Liver (tissue), 9 donors: ENCODE data around the gene RASAL1. TPM values are rescaled to one million over a fixed set of nuclear protein-coding genes. Genes with fewer than 3 reads are reported as not detected.

Experiments
- DNase-seq: peaks from one replicate; pipeline ENCODE4 v3.0.0-alpha.2; 2017; ENCODE audit warnings: low spot score
- H3K27ac ChIP-seq, 2 donors: one replicate each; pipeline ENCODE4 v1.7.0; 2013; ENCODE audit warnings: inconsistent platforms in 2 of 2, low read length in 2 of 2, control low read depth in 1 of 2, low read depth in 1 of 2, mild to moderate bottlenecking in 1 of 2
- H3K27me3 ChIP-seq, 4 donors: one replicate each; pipeline versions ENCODE4 v1.6.1 to v1.7.0; 2013; ENCODE audit warnings: low read length in 3 of 4, inconsistent platforms in 1 of 4, mild to moderate bottlenecking in 1 of 4, moderate library complexity in 1 of 4; ENCODE audit not compliant: control insufficient read depth in 4 of 4, insufficient read depth in 4 of 4
- H3K36me3 ChIP-seq, 4 donors: one replicate each; pipeline versions ENCODE4 v1.6.1 to v1.7.0; 2013; ENCODE audit warnings: low read length in 3 of 4, mild to moderate bottlenecking in 3 of 4, low read depth in 1 of 4, moderate library complexity in 1 of 4; ENCODE audit not compliant: control insufficient read depth in 4 of 4, insufficient read depth in 3 of 4
- H3K4me1 ChIP-seq, 4 donors: one replicate each; pipeline versions ENCODE4 v1.6.1 to v1.7.0; 2013; ENCODE audit warnings: low read length in 3 of 4, mild to moderate bottlenecking in 3 of 4, moderate library complexity in 1 of 4; ENCODE audit not compliant: control insufficient read depth in 4 of 4, insufficient read depth in 4 of 4
- H3K4me3 ChIP-seq, 3 donors: one replicate each; pipeline versions ENCODE4 v1.6.1 to v1.7.0; 2013; ENCODE audit warnings: low read length in 3 of 3, control low read depth in 1 of 3, low read depth in 1 of 3, mild to moderate bottlenecking in 1 of 3
- H3K9ac ChIP-seq, 2 donors: one replicate each; pipeline ENCODE4 v1.7.0; 2013; ENCODE audit warnings: low read length in 2 of 2, mild to moderate bottlenecking in 2 of 2, moderate library complexity in 2 of 2, control low read depth in 1 of 2, low read depth in 1 of 2
- H3K9me3 ChIP-seq, 4 donors: one replicate each; pipeline versions ENCODE4 v1.6.1 to v1.7.0; 2013; ENCODE audit warnings: low read length in 3 of 4; ENCODE audit not compliant: control insufficient read depth in 4 of 4
- EGR1 ChIP-seq, 2 donors: IDR thresholded peaks; 2 replicates each; pipeline ENCODE4 v1.6.1; 2016 to 2018; ENCODE audit warnings: antibody characterized with exemption in 2 of 2, low read depth in 2 of 2
- FOXA1 ChIP-seq: IDR thresholded peaks from 2 replicates; pipeline ENCODE4 v1.6.1; 2016; ENCODE audit warnings: antibody characterized with exemption
- HNF4A ChIP-seq, 2 donors: conservative IDR thresholded peaks; 2 replicates each; pipeline ENCODE4 v1.6.1; 2016; ENCODE audit warnings: antibody characterized with exemption in 2 of 2, mild to moderate bottlenecking in 2 of 2
- HNF4G ChIP-seq: IDR thresholded peaks from 2 replicates; pipeline ENCODE4 v1.6.1; 2016; ENCODE audit warnings: antibody characterized with exemption
- JUND ChIP-seq, 2 donors: IDR thresholded peaks; 2 replicates each; pipeline ENCODE4 v1.6.1; 2016; ENCODE audit warnings: antibody characterized with exemption in 2 of 2
- RAD21 ChIP-seq, 2 donors: IDR thresholded peaks; 2 replicates each; pipeline ENCODE4 v1.6.1; 2016; ENCODE audit warnings: antibody characterized with exemption in 2 of 2, mild to moderate bottlenecking in 2 of 2
- RXRA ChIP-seq, 2 donors: IDR thresholded peaks; 2 replicates each; pipeline ENCODE4 v1.6.1; 2017 to 2018; ENCODE audit warnings: antibody characterized with exemption in 2 of 2, mild to moderate bottlenecking in 1 of 2
- TAF1 ChIP-seq: conservative IDR thresholded peaks from 2 replicates; pipeline ENCODE4 v1.6.1; 2016; ENCODE audit warnings: antibody characterized with exemption, mild to moderate bottlenecking
- YY1 ChIP-seq: IDR thresholded peaks from 2 replicates; pipeline ENCODE4 v1.6.1; 2016; ENCODE audit warnings: antibody characterized with exemption, mild to moderate bottlenecking
- WGBS: extraction: QIAGEN DNeasy Blood & Tissue Kit; methylation state at CpG from one replicate; pipeline ENCODE4 v1.1.7; 2013; 5-methylcytosine and 5-hydroxymethylcytosine counted together
- polyA plus RNA-seq, 2 donors: library from polyadenylated mRNA; stranded (reverse) in 1 of 2; unstranded in 1 of 2; fragments of 200-250 nt in 1 of 2; fragments of >200 nt in 1 of 2; fragmentation: Nextera tagmentation in 1 of 2; extraction: Ambion mirVana in 1 of 2; gene quantifications; one replicate each; pipeline versions ENCODE4 v1.2.1 to v1.2.3, GENCODE V29; 2013 to 2015
- total RNA-seq, 2 donors: library from RNA; depleted of rRNA; stranded (reverse); fragments of >200 nt; gene quantifications; one replicate each; pipeline ENCODE4 v1.2.3, GENCODE V29; 2014
- TF ChIP-seq, protein P1 (sequence below): IDR thresholded peaks from 2 replicates; pipeline ENCODE4 v1.6.1; 2016; ENCODE audit warnings: antibody characterized with exemption
- TF ChIP-seq, protein P2 (sequence below): IDR thresholded peaks from 2 replicates; pipeline ENCODE4 v1.6.1; 2016; ENCODE audit warnings: antibody characterized with exemption
- TF ChIP-seq, protein P3 (sequence below): IDR thresholded peaks from 2 replicates; pipeline ENCODE4 v1.6.1; 2016; ENCODE audit warnings: antibody characterized with exemption, mild to moderate bottlenecking
- TF ChIP-seq, protein P4 (sequence below): IDR thresholded peaks from 2 replicates; pipeline ENCODE4 v1.6.1; 2016; ENCODE audit warnings: antibody characterized with exemption
- TF ChIP-seq, protein P5 (sequence below): fragments of 150-350 bp; IDR thresholded peaks from 2 replicates; pipeline ENCODE4 v1.5.1; 2017; ENCODE audit warnings: improper control_type of control experiment, low read depth, low read length; ENCODE audit not compliant: missing input control
- donor health status: healthy.
- donor health status: healthy.
- donor health status: healthy.
- donor health status: healthy.
- donor health status: healthy.

The RASAL1 gene
- total and polyA plus RNA-seq, 4 donors = 0.20 to 0.33 (median 0.26) TPM

DNA sequence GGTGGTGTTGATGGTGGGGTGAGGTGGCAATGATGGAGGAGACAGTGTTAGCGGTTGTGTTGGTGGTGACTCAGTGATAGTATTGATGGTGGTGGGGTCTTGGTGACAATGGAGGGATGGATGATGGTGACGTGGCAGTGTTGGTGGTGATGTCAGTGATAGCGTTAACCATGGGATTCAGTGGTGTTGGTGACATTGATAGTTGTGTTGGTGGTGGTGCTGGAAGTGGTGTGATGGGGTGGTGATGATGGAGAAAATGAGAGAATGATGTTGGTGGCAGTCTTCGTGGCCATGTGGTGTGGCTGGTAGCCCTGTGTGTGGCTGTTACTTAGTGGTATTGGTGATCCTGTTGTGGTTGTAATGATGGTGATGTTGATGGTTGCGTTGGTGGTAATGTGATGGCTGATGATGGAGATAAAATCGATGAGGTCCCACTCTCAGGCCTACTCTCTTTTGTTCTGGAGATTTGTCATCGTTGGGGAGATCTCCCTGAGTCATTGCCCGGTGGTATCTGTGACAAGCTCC, 76.4 kb downstream of the RASAL1 start:
- WGBS = 90% methylated on average over 8 of the region's 8 CpGs
- Histone ChIP-seq H3K36me3 (no peaks in the 10 kb centered on the region), H3K4me1 (peaks cover 12 to 39% (median 26%) of the 10 kb centered on the region in 4 donors), H3K4me3 (no peak overlapping the region), H3K27ac (no peak overlapping the region), H3K9me3 (no peaks in the 10 kb centered on the region), H3K27me3 (no peaks in the 10 kb centered on the region), H3K9ac (no peak overlapping the region)
- TF ChIP-seq HNF4G (no peak), TAF1 (no peak), HNF4A (conservative IDR thresholded peaks at IDR 0.05) (no peak), RAD21 (IDR thresholded peaks at IDR 0.05) (no peak), JUND (IDR thresholded peaks at IDR 0.05) (no peak), EGR1 (IDR thresholded peaks at IDR 0.05; ENCODE audit: low read depth in 2 of 2) (no peak), YY1 (no peak), RXRA (IDR thresholded peaks at IDR 0.05) (no peak)
- TF ChIP-seq, protein P1, sequence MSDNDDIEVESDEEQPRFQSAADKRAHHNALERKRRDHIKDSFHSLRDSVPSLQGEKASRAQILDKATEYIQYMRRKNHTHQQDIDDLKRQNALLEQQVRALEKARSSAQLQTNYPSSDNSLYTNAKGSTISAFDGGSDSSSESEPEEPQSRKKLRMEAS = no peak
- TF ChIP-seq, protein P2, sequence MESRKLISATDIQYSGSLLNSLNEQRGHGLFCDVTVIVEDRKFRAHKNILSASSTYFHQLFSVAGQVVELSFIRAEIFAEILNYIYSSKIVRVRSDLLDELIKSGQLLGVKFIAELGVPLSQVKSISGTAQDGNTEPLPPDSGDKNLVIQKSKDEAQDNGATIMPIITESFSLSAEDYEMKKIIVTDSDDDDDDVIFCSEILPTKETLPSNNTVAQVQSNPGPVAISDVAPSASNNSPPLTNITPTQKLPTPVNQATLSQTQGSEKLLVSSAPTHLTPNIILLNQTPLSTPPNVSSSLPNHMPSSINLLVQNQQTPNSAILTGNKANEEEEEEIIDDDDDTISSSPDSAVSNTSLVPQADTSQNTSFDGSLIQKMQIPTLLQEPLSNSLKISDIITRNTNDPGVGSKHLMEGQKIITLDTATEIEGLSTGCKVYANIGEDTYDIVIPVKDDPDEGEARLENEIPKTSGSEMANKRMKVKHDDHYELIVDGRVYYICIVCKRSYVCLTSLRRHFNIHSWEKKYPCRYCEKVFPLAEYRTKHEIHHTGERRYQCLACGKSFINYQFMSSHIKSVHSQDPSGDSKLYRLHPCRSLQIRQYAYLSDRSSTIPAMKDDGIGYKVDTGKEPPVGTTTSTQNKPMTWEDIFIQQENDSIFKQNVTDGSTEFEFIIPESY = no peak
- TF ChIP-seq, protein P3, sequence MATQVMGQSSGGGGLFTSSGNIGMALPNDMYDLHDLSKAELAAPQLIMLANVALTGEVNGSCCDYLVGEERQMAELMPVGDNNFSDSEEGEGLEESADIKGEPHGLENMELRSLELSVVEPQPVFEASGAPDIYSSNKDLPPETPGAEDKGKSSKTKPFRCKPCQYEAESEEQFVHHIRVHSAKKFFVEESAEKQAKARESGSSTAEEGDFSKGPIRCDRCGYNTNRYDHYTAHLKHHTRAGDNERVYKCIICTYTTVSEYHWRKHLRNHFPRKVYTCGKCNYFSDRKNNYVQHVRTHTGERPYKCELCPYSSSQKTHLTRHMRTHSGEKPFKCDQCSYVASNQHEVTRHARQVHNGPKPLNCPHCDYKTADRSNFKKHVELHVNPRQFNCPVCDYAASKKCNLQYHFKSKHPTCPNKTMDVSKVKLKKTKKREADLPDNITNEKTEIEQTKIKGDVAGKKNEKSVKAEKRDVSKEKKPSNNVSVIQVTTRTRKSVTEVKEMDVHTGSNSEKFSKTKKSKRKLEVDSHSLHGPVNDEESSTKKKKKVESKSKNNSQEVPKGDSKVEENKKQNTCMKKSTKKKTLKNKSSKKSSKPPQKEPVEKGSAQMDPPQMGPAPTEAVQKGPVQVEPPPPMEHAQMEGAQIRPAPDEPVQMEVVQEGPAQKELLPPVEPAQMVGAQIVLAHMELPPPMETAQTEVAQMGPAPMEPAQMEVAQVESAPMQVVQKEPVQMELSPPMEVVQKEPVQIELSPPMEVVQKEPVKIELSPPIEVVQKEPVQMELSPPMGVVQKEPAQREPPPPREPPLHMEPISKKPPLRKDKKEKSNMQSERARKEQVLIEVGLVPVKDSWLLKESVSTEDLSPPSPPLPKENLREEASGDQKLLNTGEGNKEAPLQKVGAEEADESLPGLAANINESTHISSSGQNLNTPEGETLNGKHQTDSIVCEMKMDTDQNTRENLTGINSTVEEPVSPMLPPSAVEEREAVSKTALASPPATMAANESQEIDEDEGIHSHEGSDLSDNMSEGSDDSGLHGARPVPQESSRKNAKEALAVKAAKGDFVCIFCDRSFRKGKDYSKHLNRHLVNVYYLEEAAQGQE = no peak
- TF ChIP-seq, protein P4, sequence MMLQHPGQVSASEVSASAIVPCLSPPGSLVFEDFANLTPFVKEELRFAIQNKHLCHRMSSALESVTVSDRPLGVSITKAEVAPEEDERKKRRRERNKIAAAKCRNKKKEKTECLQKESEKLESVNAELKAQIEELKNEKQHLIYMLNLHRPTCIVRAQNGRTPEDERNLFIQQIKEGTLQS = no peak
- DNase-seq = no peak

DNA sequence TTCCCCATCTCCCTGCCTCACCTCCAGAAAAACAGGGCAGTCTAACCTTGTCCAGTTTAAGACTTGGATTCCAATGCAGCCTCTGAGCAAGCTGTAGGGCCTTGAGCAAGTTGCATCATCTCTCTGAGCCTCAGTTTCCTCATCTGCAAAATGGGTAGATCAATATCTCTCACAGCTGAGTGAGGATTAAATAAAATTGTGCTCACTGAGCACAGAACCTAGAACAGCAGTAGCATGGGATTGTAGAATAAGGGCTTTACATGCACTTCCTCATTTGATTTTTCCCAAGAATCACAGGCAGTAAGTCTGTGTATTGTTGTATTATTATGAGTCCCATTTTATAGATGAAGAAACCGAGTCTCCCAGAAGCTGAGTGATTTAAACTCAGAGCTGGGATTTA, 77.0 kb downstream of the RASAL1 start:
- Histone ChIP-seq H3K27ac (no peak overlapping the region), H3K27me3 (no peaks in the 10 kb centered on the region), H3K9me3 (no peaks in the 10 kb centered on the region), H3K4me1 (peaks cover 8 to 34% (median 20%) of the 10 kb centered on the region in 4 donors), H3K4me3 (no peak overlapping the region), H3K36me3 (no peaks in the 10 kb centered on the region), H3K9ac (no peak overlapping the region)
- no peak for DNase-seq
- 95% methylated on average over 1 of the region's 1 CpG for WGBS
- TF ChIP-seq, protein P2 = no peak
- TF ChIP-seq JUND (IDR thresholded peaks at IDR 0.05) (no peak), FOXA1 (no peak), RXRA (IDR thresholded peaks at IDR 0.05) (no peak), HNF4A (conservative IDR thresholded peaks at IDR 0.05) (no peak)
- TF ChIP-seq, protein P5, sequence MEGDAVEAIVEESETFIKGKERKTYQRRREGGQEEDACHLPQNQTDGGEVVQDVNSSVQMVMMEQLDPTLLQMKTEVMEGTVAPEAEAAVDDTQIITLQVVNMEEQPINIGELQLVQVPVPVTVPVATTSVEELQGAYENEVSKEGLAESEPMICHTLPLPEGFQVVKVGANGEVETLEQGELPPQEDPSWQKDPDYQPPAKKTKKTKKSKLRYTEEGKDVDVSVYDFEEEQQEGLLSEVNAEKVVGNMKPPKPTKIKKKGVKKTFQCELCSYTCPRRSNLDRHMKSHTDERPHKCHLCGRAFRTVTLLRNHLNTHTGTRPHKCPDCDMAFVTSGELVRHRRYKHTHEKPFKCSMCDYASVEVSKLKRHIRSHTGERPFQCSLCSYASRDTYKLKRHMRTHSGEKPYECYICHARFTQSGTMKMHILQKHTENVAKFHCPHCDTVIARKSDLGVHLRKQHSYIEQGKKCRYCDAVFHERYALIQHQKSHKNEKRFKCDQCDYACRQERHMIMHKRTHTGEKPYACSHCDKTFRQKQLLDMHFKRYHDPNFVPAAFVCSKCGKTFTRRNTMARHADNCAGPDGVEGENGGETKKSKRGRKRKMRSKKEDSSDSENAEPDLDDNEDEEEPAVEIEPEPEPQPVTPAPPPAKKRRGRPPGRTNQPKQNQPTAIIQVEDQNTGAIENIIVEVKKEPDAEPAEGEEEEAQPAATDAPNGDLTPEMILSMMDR = no peak
